Measurements from ENCODE around the gene PAX8. TPM values are rescaled to one million over a fixed set of nuclear protein-coding genes. Genes with fewer than 3 reads are reported as not detected.
A peak's percentile ranks its signal among the peaks of the same experiment; 100 is the strongest.
"Not testable (repeated sequence)": the region's sequence is repeated elsewhere in the genome, so short reads cannot be mapped to it uniquely, and the experiment has no call there.

PAX8 gene
- total RNA-seq, result 6.1 TPM

DNA sequence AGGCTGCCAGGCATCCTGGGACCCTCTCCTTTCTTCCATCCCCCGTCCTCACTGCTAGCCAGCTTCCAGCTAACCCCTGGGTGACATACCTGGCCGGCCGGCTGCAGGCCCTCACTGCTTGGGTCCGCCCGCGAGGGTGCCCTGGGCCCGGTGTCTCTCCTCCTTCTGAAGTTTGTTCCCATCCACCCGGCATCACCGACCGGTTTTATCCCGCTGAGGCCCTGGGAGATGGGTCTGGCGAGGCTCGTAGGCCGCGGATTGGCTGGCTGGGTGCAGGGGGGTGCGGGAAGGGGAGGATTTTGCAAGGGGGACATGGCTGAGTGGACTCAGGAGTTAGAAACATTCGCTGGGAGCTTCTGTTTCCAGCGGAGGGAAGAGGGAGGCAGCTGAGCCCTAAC, at the start of gene PAX8:
TSS of gene PAX8 (minus strand) at position 180 of the 398 bp plus-strand sequence. CDS start 527 bp downstream, outside the sequence.
- ATAC-seq, result no peak

DNA sequence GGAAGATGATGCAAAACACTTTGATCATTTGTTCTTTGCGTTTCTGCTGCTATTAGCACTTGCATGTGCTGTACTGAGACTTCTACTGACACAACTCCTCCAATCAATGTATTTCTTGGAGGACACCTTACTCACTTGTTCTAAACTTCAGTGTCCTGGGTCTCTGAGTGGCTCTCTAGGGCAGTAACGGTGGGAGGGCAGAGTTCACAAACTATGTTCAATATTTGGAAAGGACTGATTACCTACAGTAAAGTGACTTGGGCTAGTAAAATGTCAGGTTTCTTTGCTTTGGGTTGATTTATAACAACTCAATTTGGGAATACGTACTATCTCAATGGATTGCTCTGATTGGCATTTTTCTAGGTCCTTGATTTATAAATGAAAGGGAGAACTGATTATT, 49.3 kb upstream of the PAX8 start:
- ATAC-seq, result no peak

DNA sequence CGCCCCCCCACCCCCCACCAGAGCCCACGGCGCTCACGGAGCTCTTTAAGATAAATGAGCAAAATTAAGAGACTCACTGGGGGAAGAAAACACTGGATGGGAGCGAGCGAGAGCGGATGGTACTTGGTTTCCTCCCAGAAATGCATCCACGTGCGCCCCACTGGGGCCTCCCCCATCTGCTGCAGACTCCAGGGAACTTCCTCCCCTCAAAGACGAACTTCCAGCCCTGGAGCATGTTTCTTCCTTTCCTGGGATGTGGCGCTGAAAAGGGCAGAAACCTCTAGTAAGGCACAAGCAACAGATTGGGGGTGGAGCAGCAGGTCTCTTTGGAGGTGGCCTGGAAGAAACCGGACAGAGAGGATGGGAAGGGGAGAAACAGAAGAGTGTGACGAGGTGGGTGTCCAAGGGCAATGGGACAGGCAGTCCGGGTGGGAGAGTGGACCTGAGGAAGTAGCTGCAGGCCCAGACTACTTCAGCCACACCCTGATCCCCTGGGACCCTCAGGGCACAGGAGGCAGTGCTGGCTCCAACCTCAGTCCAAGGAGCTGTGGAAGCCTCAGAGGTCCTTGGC, 46.5 kb upstream of the PAX8 start:
- ATAC-seq, result not testable (repeated sequence)

DNA sequence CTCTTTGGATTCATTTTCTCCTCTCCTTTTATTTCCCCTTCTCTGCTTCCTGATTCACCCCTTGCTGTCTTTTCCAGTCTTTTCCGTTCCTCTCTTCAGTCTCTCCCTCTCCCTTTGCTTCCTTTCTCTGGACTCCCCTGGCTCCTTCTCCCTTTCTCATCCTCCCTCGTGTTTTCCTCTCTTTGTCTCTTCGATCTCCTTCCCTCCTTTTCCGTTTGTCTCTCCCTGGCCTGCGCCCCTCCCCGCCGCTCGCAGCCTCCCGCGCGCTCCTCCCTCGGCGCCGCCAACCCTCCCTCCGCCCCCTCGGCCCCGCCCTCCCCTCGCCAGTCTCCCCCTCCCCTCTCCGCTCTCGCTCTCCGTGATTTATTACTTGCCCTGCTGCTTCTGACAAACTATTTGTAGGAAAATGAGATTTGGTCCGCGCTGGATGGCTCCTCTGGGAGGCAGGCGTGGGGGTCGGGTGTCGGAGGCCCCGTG, 46.0 kb upstream of the PAX8 start:
- peak; percentile 63 for ATAC-seq

DNA sequence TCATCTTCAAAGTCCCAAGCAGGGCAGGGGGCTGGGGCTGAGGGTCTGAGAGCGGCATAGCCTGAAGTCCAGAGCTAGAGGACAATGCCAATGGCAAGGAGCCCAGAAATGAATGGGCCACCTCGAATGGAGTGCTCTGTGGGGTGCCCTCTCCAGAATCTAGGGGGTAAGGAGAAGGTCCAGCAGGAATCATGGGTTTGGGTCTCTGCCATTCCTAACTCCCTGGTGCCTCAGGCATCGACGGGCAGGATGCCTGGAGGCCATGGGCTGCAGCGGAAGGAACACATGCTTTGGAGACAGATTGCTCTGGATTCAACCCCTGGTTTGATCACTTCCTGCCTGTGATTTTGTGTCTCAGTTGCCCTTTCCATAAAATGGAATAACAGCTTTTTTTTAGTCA, 44.4 kb upstream of the PAX8 start:
- ATAC-seq, result not testable (repeated sequence)

DNA sequence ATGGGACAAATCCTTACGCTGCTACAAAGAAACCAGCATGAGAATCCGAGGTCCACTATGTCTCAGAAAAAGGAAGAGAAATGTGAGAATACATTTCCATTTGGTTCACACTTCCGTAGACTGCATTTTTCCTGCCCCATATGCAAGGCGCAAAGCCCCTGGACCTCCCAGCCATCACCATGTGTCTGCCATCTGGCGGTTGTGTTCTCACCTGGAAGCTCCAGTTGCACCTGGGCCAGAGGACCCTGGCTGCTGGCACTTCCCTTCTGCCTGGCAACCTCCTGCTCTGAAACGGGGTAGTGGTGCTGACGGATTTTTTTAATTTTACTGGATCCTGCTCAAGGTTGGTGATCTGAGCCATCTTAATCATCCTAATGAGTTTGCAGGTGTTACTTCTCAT, 41.4 kb upstream of the PAX8 start:
- not testable (repeated sequence) for ATAC-seq

DNA sequence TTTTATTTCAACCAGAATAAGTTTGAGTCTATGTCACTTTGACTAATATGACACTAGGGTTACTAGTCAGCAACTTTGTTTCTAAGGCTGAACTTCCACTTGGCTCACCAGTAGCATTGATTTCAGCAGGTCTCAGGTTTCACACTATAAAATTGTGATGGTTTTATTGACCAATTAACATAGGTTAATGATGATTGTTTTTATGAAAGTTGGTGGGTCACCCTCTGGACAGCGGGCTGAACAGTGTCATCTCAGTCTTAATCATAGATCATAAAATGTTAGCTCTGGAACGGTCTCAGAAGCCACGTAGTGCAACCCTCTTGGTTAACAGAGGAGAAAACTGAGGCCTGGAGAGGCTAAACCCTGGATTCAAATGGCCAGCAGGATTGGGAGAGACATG, 40.2 kb upstream of the PAX8 start:
- ATAC-seq, result not testable (repeated sequence)

DNA sequence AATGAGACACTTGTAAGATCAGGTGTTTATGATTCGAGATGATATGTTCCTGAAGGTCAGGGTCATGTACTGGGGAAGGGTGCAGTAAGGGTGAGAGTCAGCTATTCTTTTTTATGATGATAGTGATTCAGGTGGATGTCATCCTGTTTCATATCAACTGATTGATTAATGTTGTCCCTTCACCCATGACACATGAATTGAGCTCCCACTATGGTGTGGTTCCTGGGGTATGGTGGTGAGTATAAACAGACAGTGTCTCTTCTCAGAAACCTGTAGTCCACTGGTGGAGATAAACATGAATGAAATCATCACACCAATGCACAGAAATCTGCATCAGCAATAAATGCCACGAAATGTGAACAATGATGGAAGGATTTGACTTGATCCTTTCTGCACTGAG, 37.4 kb upstream of the PAX8 start:
- no peak for ATAC-seq

DNA sequence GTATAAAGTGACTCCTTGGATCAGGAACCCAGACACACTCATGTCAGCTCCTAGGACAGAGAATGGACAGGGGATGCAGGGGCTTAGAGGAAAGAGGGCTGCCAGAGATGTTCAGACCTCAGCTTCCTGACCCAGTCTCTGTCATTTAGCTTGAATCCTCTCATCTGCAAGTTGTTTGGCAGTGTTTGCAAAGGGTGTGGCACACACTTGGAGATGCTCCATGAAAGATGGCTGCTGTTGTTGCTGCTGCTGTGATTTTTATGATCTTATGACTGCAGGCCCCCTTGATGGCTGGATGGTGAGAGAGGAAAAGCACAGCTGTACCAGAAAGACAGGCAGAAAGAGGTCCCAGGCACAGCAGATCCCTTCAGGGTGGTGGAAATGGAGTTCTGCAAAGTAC, 35.9 kb upstream of the PAX8 start:
- peak; percentile 37 for ATAC-seq

DNA sequence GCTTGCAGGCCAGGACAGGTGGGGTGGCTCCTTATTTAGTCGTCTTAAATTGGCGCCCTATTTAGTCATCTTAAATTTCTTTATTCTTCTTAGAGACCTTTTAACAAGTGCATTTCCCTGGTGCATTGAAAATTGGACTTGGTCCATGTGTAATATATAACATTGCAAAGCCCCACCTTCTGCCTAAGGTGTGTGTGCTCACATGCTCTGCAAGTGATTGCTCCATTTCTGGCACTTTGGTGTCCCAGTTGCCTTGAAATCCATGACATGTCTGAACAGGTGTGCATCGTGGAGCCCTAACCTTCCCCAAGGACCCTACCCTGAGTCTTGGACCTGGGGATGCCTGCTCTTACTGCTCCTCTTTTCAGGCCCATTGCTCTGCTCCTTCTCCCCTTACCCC, 35.5 kb upstream of the PAX8 start:
- peak; percentile 90 for ATAC-seq

DNA sequence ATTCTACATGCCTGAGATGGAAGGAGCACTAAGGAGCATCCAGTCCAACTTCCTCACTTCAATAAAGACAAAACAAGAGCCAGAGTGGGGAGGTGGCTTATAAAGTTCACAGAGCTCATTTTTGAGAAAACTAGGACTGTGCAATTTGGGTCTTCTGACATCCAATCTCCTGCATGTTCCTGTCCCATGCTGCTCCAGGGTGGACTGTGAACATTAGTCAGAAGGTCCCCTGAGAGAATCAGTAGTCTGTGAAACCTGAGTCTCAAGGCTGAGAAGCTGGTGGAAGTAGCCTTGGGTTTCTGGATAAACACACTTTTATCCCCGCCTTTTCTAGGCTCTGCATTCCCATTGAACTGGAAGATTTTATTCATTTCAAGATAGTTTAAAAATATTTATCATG, 33.1 kb upstream of the PAX8 start:
- not testable (repeated sequence) for ATAC-seq

DNA sequence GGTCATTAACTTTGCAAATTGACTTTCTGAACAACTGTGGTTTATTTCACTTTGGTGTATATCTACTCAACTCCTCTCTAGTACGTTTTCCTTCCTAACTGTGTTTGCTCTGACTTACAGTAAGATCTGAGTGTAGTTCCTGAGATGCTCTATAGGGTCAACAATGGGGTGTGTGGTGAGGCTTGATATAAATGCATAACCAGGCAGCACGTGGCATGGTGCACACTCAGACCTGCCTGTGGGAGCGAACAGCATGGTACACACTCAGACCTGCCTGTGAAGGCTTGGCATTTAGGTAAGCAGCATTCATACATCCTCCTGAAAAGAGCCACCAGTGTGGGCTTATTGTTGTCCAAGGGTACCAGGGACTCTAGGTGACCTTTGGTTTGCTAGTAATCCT, 32.5 kb upstream of the PAX8 start:
- not testable (repeated sequence) for ATAC-seq

DNA sequence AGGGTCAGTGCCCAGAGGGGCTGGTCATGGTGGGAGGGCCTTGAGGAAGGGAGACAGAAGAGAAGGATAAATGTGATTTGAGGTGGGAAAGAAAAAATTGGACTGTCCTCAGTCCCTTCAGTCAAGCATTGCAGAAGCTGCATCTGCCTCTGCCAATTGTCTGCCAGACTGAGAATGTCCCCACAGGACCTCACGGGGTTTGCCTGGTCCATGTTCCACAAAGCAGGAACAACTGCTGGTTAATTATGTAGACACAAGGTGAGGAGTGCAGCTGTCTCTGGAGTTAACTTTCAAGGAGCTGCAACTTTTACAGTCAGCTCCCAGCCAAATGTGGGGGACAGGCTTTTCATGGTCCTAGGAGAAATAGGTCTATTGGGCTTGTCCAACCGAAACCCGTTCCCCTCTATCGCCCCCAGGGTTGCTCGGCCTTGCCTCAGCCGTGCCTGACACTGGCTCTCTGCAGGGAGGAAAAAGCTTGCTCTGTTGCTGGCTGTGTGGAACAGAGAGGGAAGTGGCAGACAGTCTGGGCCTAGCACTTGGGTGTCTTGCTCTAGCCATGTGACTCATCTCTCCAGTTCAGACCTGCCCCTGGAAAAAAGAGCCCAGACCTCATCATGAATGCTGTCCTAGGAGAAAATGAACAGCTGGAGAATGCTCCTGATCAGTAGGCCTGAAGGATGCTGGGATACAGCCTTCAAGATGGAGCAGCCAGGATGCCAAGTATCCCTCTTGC, 31.1 kb upstream of the PAX8 start:
- peak; percentile 82 for ATAC-seq

DNA sequence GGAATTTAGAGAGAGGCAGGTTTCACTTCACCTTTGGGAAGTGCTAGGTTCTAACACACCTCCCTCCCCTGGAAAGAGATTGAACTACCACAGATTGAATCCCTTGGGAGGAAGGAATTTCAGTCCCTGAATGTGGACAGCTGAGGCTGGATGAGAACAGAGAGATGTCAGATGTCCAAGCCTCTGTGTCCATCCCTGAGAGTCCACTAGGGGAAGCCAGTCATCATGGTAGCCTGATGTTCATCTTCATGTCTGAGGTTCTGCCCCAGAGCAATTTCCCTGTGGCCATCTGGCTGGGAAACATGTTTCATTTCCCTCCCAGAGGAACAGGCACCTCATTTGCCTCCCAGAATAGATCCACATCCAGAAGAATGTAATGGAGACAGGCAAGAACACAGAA, 30.1 kb upstream of the PAX8 start:
- ATAC-seq, result not testable (repeated sequence)

DNA sequence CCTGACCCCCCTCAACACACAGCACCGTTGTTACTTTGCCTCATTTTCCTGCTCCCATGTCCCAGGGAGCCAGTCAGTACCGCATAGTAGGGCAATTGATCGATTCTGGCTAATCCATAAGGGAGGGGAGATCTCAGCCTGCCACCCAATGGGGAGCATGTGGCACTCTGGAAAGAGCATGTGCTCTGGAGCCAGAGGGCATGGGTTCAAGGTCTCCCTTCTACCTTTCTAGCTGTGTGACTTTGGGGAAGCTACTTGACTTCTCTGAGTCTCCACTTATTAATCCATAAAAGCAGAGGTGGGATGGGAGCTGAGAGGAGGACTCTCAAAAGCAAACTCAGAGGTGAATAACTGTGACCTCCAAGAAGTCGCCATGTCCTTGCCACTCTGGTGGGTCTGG, 27.5 kb upstream of the PAX8 start:
- not testable (repeated sequence) for ATAC-seq

DNA sequence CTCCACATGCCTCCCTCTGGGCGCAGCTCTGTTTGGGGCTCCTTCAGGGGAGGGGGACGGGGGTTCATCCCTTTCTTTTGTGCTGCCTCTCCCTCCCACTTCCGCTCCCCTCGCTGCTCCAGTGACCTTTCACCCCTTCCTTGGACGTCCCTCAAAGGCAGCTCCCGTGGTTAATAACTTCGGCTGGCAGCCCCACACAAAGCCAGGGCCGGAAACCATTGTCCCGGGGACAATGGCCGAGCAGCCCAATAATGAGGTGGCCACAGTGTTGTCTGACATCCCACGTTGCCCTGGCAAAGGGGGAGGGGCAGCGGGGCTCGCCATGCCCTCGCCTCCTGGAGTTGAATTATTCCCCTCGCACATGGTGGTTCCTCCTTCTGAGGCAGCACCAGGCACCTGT, 27.0 kb upstream of the PAX8 start:
- not testable (repeated sequence) for ATAC-seq

DNA sequence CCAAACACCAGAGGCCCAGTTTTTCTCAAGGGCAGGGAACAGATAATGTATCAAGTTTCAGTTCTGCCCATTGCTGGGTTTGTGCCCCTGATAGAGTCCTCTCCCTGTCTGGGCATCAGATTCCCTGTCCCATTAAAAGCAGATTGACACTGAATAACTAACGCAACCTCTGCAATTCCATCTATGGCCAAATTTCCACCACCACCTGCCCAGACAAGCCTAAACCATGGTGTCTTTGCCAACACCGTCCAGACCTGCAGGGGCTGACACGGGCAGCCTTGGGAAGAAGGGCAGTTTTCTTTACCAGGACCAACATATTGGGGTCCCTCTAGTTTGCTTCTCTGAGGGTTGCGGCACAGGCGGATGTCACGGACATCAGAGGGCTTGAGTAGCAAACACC, 26.4 kb upstream of the PAX8 start:
- peak; percentile 41 for ATAC-seq

DNA sequence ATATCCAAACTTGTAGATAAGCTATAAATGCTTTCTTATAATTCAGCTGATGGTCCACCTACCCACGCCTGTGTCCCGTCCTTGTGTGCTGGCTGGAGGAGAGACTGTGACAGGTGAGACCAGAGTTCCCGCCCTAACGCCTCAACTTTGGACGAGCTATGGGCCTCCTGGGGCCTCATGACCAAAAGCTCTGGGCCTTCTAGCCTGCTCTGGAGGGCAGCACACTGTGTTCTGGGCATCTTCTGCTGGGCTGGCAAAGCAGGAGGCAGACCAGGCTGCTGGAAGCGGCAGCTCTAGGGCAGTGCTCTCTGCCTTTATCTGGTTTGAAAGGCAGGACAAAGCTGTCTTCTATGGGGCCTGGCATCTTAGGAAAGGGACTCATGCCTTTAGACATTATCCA, 26.0 kb upstream of the PAX8 start:
- ATAC-seq, result no peak

DNA sequence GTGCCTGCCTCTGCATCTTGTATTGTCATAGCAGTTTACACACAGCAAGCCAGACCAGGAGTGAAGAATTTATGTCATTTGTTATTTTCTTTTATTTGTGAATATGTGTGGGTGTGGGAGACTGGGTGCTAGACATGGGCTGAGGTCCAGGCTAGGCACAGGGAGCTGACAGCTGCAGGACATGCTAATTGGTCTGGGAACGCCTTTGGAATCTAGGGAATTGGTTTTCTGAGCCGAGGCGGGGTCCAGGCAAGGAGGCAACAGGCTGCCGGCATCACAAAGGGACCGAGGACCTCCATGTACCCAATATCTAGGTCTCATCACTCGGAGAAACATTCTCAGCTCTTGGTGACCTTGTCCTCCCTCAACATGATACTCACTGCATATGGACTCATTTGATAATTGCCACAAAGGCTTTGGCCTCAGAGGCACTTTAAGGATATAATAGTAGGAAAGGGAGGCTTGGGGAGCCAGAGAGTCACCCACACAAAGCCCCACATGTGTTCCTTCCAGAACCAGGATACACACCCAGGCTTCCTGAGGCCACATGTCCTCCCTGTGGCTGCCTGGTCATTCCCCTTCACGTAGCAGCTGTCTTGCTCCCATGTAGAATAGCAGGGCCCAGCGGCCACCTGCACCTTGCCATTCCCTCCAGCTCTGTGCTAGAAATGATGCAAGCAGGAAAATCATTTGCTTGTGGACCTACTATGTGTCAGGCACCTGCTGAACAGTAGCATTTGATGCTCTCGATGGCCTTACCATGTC, 23.7 kb upstream of the PAX8 start:
- not testable (repeated sequence) for ATAC-seq

DNA sequence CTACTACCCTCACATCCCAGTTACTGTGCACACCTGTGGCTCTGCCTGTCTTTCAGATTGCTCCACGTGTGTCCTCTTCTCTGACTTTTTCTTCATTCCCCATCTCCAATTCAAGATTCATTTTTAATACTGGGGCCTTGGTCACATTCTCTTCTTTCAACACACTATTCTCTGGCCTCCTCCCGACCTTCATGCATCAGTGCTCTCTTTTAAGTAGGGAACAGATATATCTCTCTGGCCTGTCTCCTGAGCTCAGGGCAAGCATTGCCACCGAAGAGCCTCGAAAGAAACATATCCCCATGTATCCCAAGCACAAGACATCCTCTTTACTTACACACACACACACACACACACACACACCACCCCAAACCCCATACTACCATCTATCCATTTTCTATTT, 21.6 kb upstream of the PAX8 start:
- ATAC-seq, result no peak

DNA sequence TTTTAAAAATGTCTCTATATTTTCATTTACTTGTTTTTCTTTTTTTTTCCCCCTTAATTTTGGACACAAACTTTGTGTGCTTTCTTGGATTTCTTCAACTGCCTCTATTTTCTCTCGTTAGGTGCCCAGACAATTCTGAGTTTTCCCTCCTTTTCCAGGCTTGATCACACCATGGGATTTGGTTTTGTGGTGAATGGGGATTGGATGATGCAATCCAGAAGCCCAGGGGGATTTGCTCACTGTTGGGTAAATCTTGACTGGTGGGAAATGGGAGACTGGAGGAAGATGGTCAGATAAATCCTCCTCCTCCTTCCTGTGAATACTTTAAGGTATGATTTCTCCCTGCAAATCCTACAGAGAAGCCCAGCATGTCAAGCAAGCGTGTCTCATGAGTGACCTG, 19.5 kb upstream of the PAX8 start:
- ATAC-seq, result no peak

DNA sequence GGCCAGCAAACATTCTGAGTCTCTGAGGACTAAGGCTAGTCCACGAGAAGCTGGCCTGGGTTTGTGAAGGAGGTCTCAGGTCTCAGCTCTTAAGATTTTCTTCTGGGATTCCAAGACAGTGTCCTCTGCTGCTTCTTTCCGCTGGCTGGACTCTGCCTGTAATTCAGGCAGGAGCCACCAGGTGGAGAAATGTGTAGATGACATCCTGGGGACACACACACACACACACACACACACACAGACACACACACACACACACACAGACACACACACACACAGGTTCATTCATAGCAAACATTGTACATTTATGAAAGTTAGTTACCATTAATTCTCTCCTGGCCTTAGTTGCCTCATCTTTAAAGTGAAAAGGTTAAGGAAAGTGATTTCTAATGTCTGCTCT, 18.9 kb upstream of the PAX8 start:
- peak; percentile 78 for ATAC-seq

DNA sequence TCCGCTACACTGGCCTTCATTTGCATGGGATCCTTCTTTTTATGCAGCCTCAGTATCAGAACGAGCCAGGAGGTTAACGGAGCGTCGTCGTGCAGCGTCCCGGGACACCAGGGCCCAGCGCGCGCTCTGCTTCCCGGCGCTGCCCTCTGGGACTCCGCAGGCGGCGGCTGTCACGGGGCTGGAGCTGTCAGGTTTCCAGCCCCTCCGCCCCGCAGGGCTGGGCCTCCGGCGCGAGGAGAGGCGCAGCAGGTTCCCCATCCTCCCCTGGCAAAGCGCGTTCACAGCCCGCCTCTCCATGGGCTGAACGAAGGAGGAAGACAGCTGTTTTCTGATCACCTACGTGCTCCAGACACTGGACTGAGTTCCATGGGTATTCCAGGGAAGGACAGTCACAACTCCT, 12.5 kb upstream of the PAX8 start:
- no peak for ATAC-seq

DNA sequence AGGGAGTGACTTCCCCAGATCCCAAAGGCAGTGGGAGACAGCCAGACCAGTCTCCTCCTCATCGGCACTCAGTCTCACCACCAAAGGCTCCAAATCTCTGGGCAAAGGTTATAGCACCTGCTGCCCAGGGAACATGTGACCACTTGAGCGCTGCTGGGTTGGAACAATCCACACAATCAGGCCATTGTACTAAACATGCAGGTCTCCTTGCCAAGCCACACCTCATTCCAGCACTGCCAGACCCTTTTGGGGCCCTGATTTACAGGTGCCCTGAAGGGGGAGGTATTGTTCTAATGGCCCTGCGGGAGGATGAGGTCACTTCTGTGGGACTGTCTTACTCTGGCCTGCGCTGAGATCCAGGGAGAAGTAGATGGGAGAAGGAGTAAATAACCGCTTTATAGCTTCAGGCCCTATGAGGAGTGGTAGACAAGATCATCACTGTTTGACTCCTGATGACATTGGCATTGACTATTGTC, 10.0 kb upstream of the PAX8 start:
- peak; percentile 24 for ATAC-seq
